Epithelial cell of esophagus (primary cell): ENCODE results near the gene TNIK.

Experiments used
- DNase-seq: peaks from one replicate; pipeline ENCODE4 v3.0.0; 2010; ENCODE audit warnings: low read depth
- H3K4me3 ChIP-seq: 2 replicates; pipeline ENCODE4 v1.5.1; 2011; ENCODE audit warnings: mild to moderate bottlenecking, low read length, control low read depth
- TF ChIP-seq, protein P1 (sequence below): IDR thresholded peaks from 2 replicates; pipeline ENCODE4 v1.5.1; 2011; ENCODE audit warnings: low read depth, mild to moderate bottlenecking, low read length, control low read depth, inconsistent platforms; ENCODE audit not compliant: insufficient read depth; ENCODE audit errors: missing control alignments

TNIK gene

DNA sequence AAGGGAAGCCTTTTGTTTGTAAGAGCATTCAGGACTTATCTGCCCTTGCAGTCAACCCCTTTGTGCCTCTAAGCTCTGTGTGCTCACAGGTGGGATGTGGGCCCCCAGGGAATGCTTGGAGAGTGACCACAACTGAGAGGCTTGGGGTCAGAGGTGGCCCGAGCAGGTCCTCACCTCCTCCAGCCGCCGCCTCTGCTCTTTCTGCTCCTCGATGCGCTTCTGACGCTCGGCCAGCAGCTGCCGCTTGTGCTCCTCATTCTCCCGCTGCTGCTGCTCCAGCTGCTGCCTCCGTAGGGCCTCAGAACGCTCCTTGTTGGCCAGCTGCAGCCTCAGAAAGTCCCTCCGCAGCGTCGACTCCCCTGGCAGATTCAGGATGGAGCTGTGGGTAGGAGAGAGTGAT is 302.9 kb downstream of the TNIK start:
- TF ChIP-seq, protein P1, sequence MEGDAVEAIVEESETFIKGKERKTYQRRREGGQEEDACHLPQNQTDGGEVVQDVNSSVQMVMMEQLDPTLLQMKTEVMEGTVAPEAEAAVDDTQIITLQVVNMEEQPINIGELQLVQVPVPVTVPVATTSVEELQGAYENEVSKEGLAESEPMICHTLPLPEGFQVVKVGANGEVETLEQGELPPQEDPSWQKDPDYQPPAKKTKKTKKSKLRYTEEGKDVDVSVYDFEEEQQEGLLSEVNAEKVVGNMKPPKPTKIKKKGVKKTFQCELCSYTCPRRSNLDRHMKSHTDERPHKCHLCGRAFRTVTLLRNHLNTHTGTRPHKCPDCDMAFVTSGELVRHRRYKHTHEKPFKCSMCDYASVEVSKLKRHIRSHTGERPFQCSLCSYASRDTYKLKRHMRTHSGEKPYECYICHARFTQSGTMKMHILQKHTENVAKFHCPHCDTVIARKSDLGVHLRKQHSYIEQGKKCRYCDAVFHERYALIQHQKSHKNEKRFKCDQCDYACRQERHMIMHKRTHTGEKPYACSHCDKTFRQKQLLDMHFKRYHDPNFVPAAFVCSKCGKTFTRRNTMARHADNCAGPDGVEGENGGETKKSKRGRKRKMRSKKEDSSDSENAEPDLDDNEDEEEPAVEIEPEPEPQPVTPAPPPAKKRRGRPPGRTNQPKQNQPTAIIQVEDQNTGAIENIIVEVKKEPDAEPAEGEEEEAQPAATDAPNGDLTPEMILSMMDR = no peak
- DNase-seq = no peak
- no peak overlapping the region for H3K4me3 ChIP-seq

DNA sequence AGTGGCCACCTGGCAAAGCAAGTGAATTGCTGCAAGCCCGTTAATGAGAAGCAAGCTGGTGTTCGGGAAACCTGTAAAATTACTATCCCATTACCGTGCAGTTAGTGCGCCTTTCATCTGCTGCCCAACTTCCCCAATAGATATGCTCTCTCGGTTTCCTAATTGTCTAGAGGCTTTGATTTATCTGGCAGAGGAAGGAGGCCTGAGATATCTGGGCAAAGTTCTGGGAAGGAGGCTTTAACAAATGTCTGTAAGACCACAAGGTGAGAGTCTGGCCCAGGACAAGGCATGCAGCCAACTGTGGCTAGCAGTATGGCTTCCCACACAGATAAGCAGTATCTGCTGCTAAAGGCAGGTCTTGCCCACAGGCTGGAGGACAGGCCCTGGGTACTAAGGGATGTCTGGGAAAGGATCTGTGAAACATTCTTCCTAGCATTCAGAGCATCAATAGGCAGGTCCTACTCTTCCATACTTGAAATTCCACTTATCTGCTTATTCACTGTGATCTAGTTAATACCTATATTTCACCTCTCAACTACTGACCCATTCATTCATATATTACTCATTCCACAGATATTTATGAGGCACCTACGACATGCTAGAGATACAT is 303.7 kb downstream of the TNIK start:
- peak; percentile 17 for DNase-seq
- TF ChIP-seq, protein P1 = no peak
- no peak overlapping the region for H3K4me3 ChIP-seq

GRCh38 chr3:171155122-171155700 is 305.0 kb downstream of the TNIK start:
- DNase-seq = peak; percentile 37
- H3K4me3 ChIP-seq = no peak overlapping the region
- TF ChIP-seq, protein P1 = no peak

DNA sequence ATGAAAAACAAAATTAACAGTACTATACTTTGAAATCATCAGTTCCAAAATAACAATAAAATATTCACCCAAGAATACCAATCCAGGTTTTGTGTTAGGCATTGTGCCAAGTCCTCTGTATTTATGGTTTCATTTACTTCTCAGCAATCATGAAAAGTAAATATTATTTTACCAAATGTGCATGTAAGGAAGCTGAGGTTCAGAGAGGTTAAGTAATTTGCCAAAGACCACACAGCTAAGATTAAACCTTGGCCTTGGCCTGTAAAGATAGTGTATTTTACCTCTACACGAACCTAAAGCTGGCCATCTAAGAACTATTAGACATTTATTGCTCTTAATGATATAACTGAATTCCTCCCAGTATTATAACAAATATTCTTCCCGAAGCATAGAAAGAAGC is 309.3 kb downstream of the TNIK start:
- DNase-seq = no peak
- TF ChIP-seq, protein P1 = no peak
- no peak overlapping the region for H3K4me3 ChIP-seq

DNA sequence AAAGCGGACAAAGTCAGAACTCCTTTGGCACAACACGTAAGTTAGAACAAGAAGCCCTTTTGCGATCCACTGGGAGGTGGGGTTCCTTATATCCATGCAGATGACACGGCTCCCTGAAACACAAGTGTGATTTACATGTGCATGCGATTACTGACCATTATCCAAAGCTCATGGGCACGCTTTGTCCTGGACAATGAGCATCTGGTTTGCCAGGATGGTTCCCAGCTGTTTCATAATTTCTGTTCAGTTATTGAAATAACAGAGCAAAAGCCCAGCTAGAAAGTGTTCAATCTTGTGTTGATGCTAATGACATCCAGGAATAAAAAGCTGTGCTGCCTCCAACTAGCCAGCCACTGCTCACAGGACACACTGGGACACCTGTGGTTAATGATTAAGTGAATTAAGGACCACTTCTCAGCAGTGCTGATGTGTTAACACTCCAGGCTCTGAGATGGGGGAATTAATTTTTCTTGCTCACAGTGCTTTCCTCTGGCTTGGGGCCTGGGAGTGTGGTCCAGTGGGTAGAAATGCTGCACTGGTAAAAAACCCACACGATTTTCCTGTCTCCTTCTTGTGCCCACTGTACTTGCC is 310.6 kb downstream of the TNIK start:
- H3K4me3 ChIP-seq = no peak overlapping the region
- DNase-seq = no peak
- TF ChIP-seq, protein P1 = no peak

GRCh38 chr3:171145798-171146197 is 314.4 kb downstream of the TNIK start:
- no peak for DNase-seq
- no peak overlapping the region for H3K4me3 ChIP-seq
- TF ChIP-seq, protein P1 = no peak
